Measurements from ENCODE around the gene IQGAP2.

The IQGAP2 gene

GRCh38 chr5:76690704-76691466, 287.8 kb downstream of the IQGAP2 start:
- H3K27me3 Mint-ChIP-seq = no peaks in the 10 kb centered on the region
- H3K9me3 Mint-ChIP-seq = no peaks in the 10 kb centered on the region
- DNase-seq (no peak), ATAC-seq (no peak)
- H3K27ac Mint-ChIP-seq = peak overlapping the region; percentile 54 to 93
- peaks cover 15% of the 10 kb centered on the region for H3K4me1 Mint-ChIP-seq
- H3K4me3 Mint-ChIP-seq = peak overlapping the region in 1 of 2 donors; percentile 42

- ATAC-seq (peak; percentile 90), DNase-seq (peak in 1 of 2 donors; percentile 11)
- H3K4me3 Mint-ChIP-seq = peak overlapping the region in 1 of 2 donors; percentile 55
Measured at GRCh38 chr5:76691467-76692273, 288.6 kb downstream of the IQGAP2 start.

GRCh38 chr5:76692274-76692540, 289.1 kb downstream of the IQGAP2 start:
- Mint-ChIP-seq H3K9me3 (no peaks in the 10 kb centered on the region), H3K4me3 (no peak overlapping the region), H3K27ac (peak overlapping the region; percentile 10 to 93), H3K4me1 (peaks cover 15% of the 10 kb centered on the region), H3K27me3 (no peaks in the 10 kb centered on the region)
- DNase-seq (no peak), ATAC-seq (peak; percentile 39)

More at GRCh38 chr5:76691467-76692273, 288.6 kb downstream of the IQGAP2 start:
- H3K27me3 Mint-ChIP-seq = no peaks in the 10 kb centered on the region
- peak overlapping the region; percentile 76 to 93 for H3K27ac Mint-ChIP-seq
- peaks cover 15% of the 10 kb centered on the region for H3K4me1 Mint-ChIP-seq
- no peaks in the 10 kb centered on the region for H3K9me3 Mint-ChIP-seq

- ATAC-seq = no peak
- Mint-ChIP-seq H3K4me3 (no peak overlapping the region), H3K27ac (peak overlapping the region; percentile 10 to 93), H3K9me3 (no peaks in the 10 kb centered on the region), H3K27me3 (no peaks in the 10 kb centered on the region), H3K4me1 (peaks cover 15% of the 10 kb centered on the region)
- DNase-seq = no peak
Measured at GRCh38 chr5:76692651-76693050, 289.6 kb downstream of the IQGAP2 start.

- H3K9me3 Mint-ChIP-seq = no peaks in the 10 kb centered on the region
- H3K27me3 Mint-ChIP-seq = no peaks in the 10 kb centered on the region
- no peak overlapping the region for H3K4me3 Mint-ChIP-seq
- DNase-seq (no peak), ATAC-seq (no peak)
- peak overlapping the region in 1 of 2 donors; percentile 93 for H3K27ac Mint-ChIP-seq
- peaks cover 15% of the 10 kb centered on the region for H3K4me1 Mint-ChIP-seq
Measured at GRCh38 chr5:76693141-76693540, 290.1 kb downstream of the IQGAP2 start.

GRCh38 chr5:76694317-76694716, 291.2 kb downstream of the IQGAP2 start:
- H3K27me3 Mint-ChIP-seq = no peaks in the 10 kb centered on the region
- no peaks in the 10 kb centered on the region for H3K9me3 Mint-ChIP-seq
- H3K4me3 Mint-ChIP-seq = no peak overlapping the region
- DNase-seq (no peak), ATAC-seq (no peak)
- H3K27ac Mint-ChIP-seq = no peak overlapping the region
- H3K4me1 Mint-ChIP-seq = peaks cover 15% of the 10 kb centered on the region

- H3K9me3 Mint-ChIP-seq = no peaks in the 10 kb centered on the region
- H3K4me1 Mint-ChIP-seq = peaks cover 15% of the 10 kb centered on the region
- ATAC-seq = no peak
- no peak for DNase-seq
- H3K4me3 Mint-ChIP-seq = no peak overlapping the region
- no peaks in the 10 kb centered on the region for H3K27me3 Mint-ChIP-seq
- no peak overlapping the region for H3K27ac Mint-ChIP-seq
Measured at GRCh38 chr5:76695346-76695745, 292.3 kb downstream of the IQGAP2 start.

- Mint-ChIP-seq H3K4me3 (no peak overlapping the region), H3K27me3 (no peaks in the 10 kb centered on the region), H3K9me3 (no peaks in the 10 kb centered on the region), H3K4me1 (peaks cover 10% of the 10 kb centered on the region), H3K27ac (no peak overlapping the region)
- no peak for DNase-seq
- no peak for ATAC-seq
Measured at GRCh38 chr5:76696251-76696650, 293.2 kb downstream of the IQGAP2 start.

- no peaks in the 10 kb centered on the region for H3K27me3 Mint-ChIP-seq
- no peaks in the 10 kb centered on the region for H3K4me1 Mint-ChIP-seq
Measured at GRCh38 chr5:76697670-76698069, 294.6 kb downstream of the IQGAP2 start.

GRCh38 chr5:76700571-76700970, 297.5 kb downstream of the IQGAP2 start:
- no peak overlapping the region for H3K27ac Mint-ChIP-seq
- no peaks in the 10 kb centered on the region for H3K27me3 Mint-ChIP-seq
- no peak for DNase-seq
- H3K4me3 Mint-ChIP-seq = no peak overlapping the region
- no peaks in the 10 kb centered on the region for H3K4me1 Mint-ChIP-seq
- no peaks in the 10 kb centered on the region for H3K9me3 Mint-ChIP-seq
- no peak for ATAC-seq

More at GRCh38 chr5:76697670-76698069, 294.6 kb downstream of the IQGAP2 start:
- H3K9me3 Mint-ChIP-seq = no peaks in the 10 kb centered on the region
- ATAC-seq = no peak
- H3K4me3 Mint-ChIP-seq = no peak overlapping the region
- no peak for DNase-seq
- H3K27ac Mint-ChIP-seq = no peak overlapping the region

GRCh38 chr5:76701298-76701697, 298.2 kb downstream of the IQGAP2 start:
- DNase-seq = no peak
- ATAC-seq = no peak
- H3K27me3 Mint-ChIP-seq = no peaks in the 10 kb centered on the region
- no peak overlapping the region for H3K4me3 Mint-ChIP-seq
- H3K9me3 Mint-ChIP-seq = no peaks in the 10 kb centered on the region
- H3K27ac Mint-ChIP-seq = no peak overlapping the region
- H3K4me1 Mint-ChIP-seq = no peaks in the 10 kb centered on the region

GRCh38 chr5:76703707-76704106, 300.6 kb downstream of the IQGAP2 start:
- ATAC-seq (no peak), DNase-seq (no peak)
- Mint-ChIP-seq H3K27me3 (no peaks in the 10 kb centered on the region), H3K4me3 (no peak overlapping the region), H3K4me1 (no peaks in the 10 kb centered on the region), H3K27ac (no peak overlapping the region), H3K9me3 (no peaks in the 10 kb centered on the region)

- H3K27ac Mint-ChIP-seq = no peak overlapping the region
- no peaks in the 10 kb centered on the region for H3K9me3 Mint-ChIP-seq
- no peak for ATAC-seq
- no peaks in the 10 kb centered on the region for H3K4me1 Mint-ChIP-seq
- no peak overlapping the region for H3K4me3 Mint-ChIP-seq
- no peaks in the 10 kb centered on the region for H3K27me3 Mint-ChIP-seq
- no peak for DNase-seq
Measured at GRCh38 chr5:76704131-76704663, 301.1 kb downstream of the IQGAP2 start.

- H3K4me3 Mint-ChIP-seq = no peak overlapping the region
- DNase-seq (no peak), ATAC-seq (no peak)
- peaks cover under 1% of the 10 kb centered on the region for H3K4me1 Mint-ChIP-seq
- H3K9me3 Mint-ChIP-seq = no peaks in the 10 kb centered on the region
- no peak overlapping the region for H3K27ac Mint-ChIP-seq
- no peaks in the 10 kb centered on the region for H3K27me3 Mint-ChIP-seq
Measured at GRCh38 chr5:76705574-76705973, 302.5 kb downstream of the IQGAP2 start.

GRCh38 chr5:76709762-76710161, 306.7 kb downstream of the IQGAP2 start:
- Mint-ChIP-seq H3K9me3 (no peaks in the 10 kb centered on the region), H3K4me3 (no peak overlapping the region), H3K27me3 (peaks cover 15% of the 10 kb centered on the region), H3K27ac (no peak overlapping the region), H3K4me1 (peaks cover 25% of the 10 kb centered on the region)
- no peak for ATAC-seq
- no peak for DNase-seq

GRCh38 chr5:76710991-76711390, 307.9 kb downstream of the IQGAP2 start:
- Mint-ChIP-seq H3K9me3 (no peaks in the 10 kb centered on the region), H3K27me3 (peaks cover 28% of the 10 kb centered on the region), H3K4me1 (peaks cover 35% of the 10 kb centered on the region), H3K4me3 (peak overlapping the region in 1 of 2 donors; percentile 46), H3K27ac (peak overlapping the region in 1 of 2 donors; percentile 63)
- DNase-seq = no peak
- peak; percentile 54 for ATAC-seq
